LNCAP (cell line): ENCODE measurements around the gene DUSP19.

ENCODE experiments used
- TF ChIP-seq, protein P1 (sequence below): fragments of 450-650 bp; IDR thresholded peaks from 2 replicates; pipeline ENCODE4 v1.5.1; 2017; ENCODE audit warnings: mild to moderate bottlenecking

The DUSP19 gene

GRCh38 chr2:183149489-183149888 is 70.9 kb downstream of the DUSP19 start:
- TF ChIP-seq, protein P1, sequence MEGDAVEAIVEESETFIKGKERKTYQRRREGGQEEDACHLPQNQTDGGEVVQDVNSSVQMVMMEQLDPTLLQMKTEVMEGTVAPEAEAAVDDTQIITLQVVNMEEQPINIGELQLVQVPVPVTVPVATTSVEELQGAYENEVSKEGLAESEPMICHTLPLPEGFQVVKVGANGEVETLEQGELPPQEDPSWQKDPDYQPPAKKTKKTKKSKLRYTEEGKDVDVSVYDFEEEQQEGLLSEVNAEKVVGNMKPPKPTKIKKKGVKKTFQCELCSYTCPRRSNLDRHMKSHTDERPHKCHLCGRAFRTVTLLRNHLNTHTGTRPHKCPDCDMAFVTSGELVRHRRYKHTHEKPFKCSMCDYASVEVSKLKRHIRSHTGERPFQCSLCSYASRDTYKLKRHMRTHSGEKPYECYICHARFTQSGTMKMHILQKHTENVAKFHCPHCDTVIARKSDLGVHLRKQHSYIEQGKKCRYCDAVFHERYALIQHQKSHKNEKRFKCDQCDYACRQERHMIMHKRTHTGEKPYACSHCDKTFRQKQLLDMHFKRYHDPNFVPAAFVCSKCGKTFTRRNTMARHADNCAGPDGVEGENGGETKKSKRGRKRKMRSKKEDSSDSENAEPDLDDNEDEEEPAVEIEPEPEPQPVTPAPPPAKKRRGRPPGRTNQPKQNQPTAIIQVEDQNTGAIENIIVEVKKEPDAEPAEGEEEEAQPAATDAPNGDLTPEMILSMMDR: no peak
